ENCODE data around the gene LONP2.

GRCh38 chr16:48231727-48232492, 12.2 kb upstream of the LONP2 start:
- TF ChIP-seq CTCF (IDR thresholded peaks at IDR 0.05 in 8 of 11, conservative IDR thresholded peaks at IDR 0.05 in 3 of 11): peak in 5 of 11 experiments; percentile 7 to 31 (median 20)
- TF ChIP-seq POLR2A (IDR thresholded peaks at IDR 0.05): no peak

Data from spleen (tissue), 7 donors.